Memory B cell (primary cell): Measurements from ENCODE around the gene ISY1.
"Not testable (repeated sequence)": the region's sequence is repeated elsewhere in the genome, so short reads cannot be mapped to it uniquely, and the experiment has no call there.

Experiments
- ATAC-seq: fragments of 150-1000 bp; cut with Tn5 transposase; 2 replicates; pipeline ENCODE4 v1.10.0; 2021; ENCODE audit warnings: low read depth, mild to moderate bottlenecking, moderate library complexity
- DNase-seq, 2 donors: peaks; one replicate each; pipeline ENCODE4 v3.0.0; 2022; ENCODE audit warnings: low spot score in 2 of 2
- H3K27ac Mint-ChIP-seq: one replicate; pipeline ENCODE4 v1.8.0; 2022; ENCODE audit warnings: mild to moderate bottlenecking, moderate library complexity, mixed read lengths
- H3K27me3 Mint-ChIP-seq: one replicate; pipeline ENCODE4 v1.8.0; 2022; ENCODE audit warnings: mixed read lengths
- H3K36me3 Mint-ChIP-seq: one replicate; pipeline ENCODE4 v1.8.0; 2022; ENCODE audit warnings: mild to moderate bottlenecking, mixed read lengths
- H3K4me1 Mint-ChIP-seq: one replicate; pipeline ENCODE4 v1.8.0; 2022; ENCODE audit warnings: mixed read lengths
- H3K4me3 Mint-ChIP-seq: one replicate; pipeline ENCODE4 v1.8.0; 2022; ENCODE audit warnings: mild to moderate bottlenecking, moderate library complexity, mixed read lengths
- H3K9me3 Mint-ChIP-seq: one replicate; pipeline ENCODE4 v1.8.0; 2022; ENCODE audit warnings: mixed read lengths

Gene ISY1

GRCh38 chr3:129141011-129141410 lies 19.9 kb downstream of the ISY1 start:
- not testable (repeated sequence) for H3K4me1 Mint-ChIP-seq, H3K4me3 Mint-ChIP-seq, ATAC-seq, DNase-seq, H3K27ac Mint-ChIP-seq, H3K9me3 Mint-ChIP-seq, H3K27me3 Mint-ChIP-seq
- H3K36me3 Mint-ChIP-seq, result peaks cover 17% of the 10 kb centered on the region

- no peaks in the 10 kb centered on the region for H3K4me1 Mint-ChIP-seq
- H3K4me3 Mint-ChIP-seq, result no peak overlapping the region
- ATAC-seq, result no peak
- no peaks in the 10 kb centered on the region for H3K27me3 Mint-ChIP-seq
- peaks cover 14% of the 10 kb centered on the region for H3K36me3 Mint-ChIP-seq
- no peaks in the 10 kb centered on the region for H3K9me3 Mint-ChIP-seq
- no peak overlapping the region for H3K27ac Mint-ChIP-seq
- no peak for DNase-seq
These were observed 21.0 kb downstream of the ISY1 start for GRCh38 chr3:129139911-129140310.

- DNase-seq, H3K27me3 Mint-ChIP-seq, H3K27ac Mint-ChIP-seq, H3K4me3 Mint-ChIP-seq, ATAC-seq, H3K4me1 Mint-ChIP-seq, H3K9me3 Mint-ChIP-seq: not testable (repeated sequence)
- H3K36me3 Mint-ChIP-seq, result peaks cover 31% of the 10 kb centered on the region
These were observed 24.6 kb downstream of the ISY1 start for GRCh38 chr3:129136275-129136674.

- Mint-ChIP-seq H3K36me3 (peaks cover 41% of the 10 kb centered on the region), H3K4me1 (no peaks in the 10 kb centered on the region), H3K9me3 (no peaks in the 10 kb centered on the region), H3K27me3 (no peaks in the 10 kb centered on the region), H3K4me3 (no peak overlapping the region), H3K27ac (no peak overlapping the region)
- ATAC-seq (no peak), DNase-seq (no peak)
These were observed 28.6 kb downstream of the ISY1 start for GRCh38 chr3:129132097-129132866.

- Mint-ChIP-seq H3K27ac (no peak overlapping the region), H3K4me3 (no peak overlapping the region), H3K36me3 (peaks cover 44% of the 10 kb centered on the region), H3K27me3 (no peaks in the 10 kb centered on the region), H3K9me3 (no peaks in the 10 kb centered on the region), H3K4me1 (no peaks in the 10 kb centered on the region)
- DNase-seq, result no peak
- no peak for ATAC-seq
These were observed 29.3 kb downstream of the ISY1 start for GRCh38 chr3:129131465-129132088.

- Mint-ChIP-seq H3K27me3 (no peaks in the 10 kb centered on the region), H3K4me3 (no peak overlapping the region), H3K9me3 (no peaks in the 10 kb centered on the region), H3K36me3 (peaks cover 44% of the 10 kb centered on the region), H3K4me1 (no peaks in the 10 kb centered on the region), H3K27ac (no peak overlapping the region)
- ATAC-seq, result no peak
- DNase-seq, result no peak
These were observed 30.5 kb downstream of the ISY1 start for GRCh38 chr3:129130291-129130813.

- Mint-ChIP-seq H3K4me1 (no peaks in the 10 kb centered on the region), H3K4me3 (no peak overlapping the region), H3K36me3 (peaks cover 36% of the 10 kb centered on the region), H3K9me3 (no peaks in the 10 kb centered on the region), H3K27me3 (no peaks in the 10 kb centered on the region), H3K27ac (no peak overlapping the region)
- ATAC-seq (no peak), DNase-seq (no peak)
These were observed 32.3 kb downstream of the ISY1 start for GRCh38 chr3:129128357-129129155.

- Mint-ChIP-seq H3K27ac (no peak overlapping the region), H3K4me1 (peaks cover 15% of the 10 kb centered on the region), H3K4me3 (no peak overlapping the region), H3K27me3 (no peaks in the 10 kb centered on the region), H3K36me3 (peaks cover 22% of the 10 kb centered on the region), H3K9me3 (no peaks in the 10 kb centered on the region)
- DNase-seq (no peak), ATAC-seq (no peak)
These were observed 34.1 kb downstream of the ISY1 start for GRCh38 chr3:129126726-129127280.

GRCh38 chr3:129123314-129124060 lies 37.4 kb downstream of the ISY1 start:
- Mint-ChIP-seq H3K4me3 (no peak overlapping the region), H3K36me3 (peaks cover 5% of the 10 kb centered on the region), H3K27ac (peak overlapping the region; percentile 2), H3K9me3 (no peaks in the 10 kb centered on the region), H3K27me3 (no peaks in the 10 kb centered on the region), H3K4me1 (peaks cover 25% of the 10 kb centered on the region)
- ATAC-seq (peak; percentile 25), DNase-seq (peak; percentile 18 to 27)

- Mint-ChIP-seq H3K4me3 (peak overlapping the region; percentile 89), H3K27me3 (no peaks in the 10 kb centered on the region), H3K9me3 (no peaks in the 10 kb centered on the region), H3K27ac (peak overlapping the region; percentile 74), H3K36me3 (peaks cover 8% of the 10 kb centered on the region), H3K4me1 (peaks cover 29% of the 10 kb centered on the region)
- DNase-seq (no peak), ATAC-seq (no peak)
These were observed 38.4 kb downstream of the ISY1 start for GRCh38 chr3:129122412-129123011.

- Mint-ChIP-seq H3K4me1 (peaks cover 29% of the 10 kb centered on the region), H3K9me3 (no peaks in the 10 kb centered on the region), H3K36me3 (peaks cover 5% of the 10 kb centered on the region), H3K27ac (peak within 1 kb of the TSS; percentile 74), H3K27me3 (no peaks in the 10 kb centered on the region), H3K4me3 (peak within 1 kb of the TSS; percentile 89)
- peak; percentile 78 to 89 for DNase-seq
- ATAC-seq, result peak; percentile 59
These were observed 39.0 kb downstream of the ISY1 start, which contains the start of gene RAB43 for GRCh38 chr3:129121792-129122411. RAB43 (minus strand) TSS chr3:129121804; CDS start chr3:129121489, 315 bp downstream.

- Mint-ChIP-seq H3K27me3 (no peaks in the 10 kb centered on the region), H3K4me1 (peaks cover 32% of the 10 kb centered on the region), H3K9me3 (no peaks in the 10 kb centered on the region), H3K27ac (no peak overlapping the region), H3K36me3 (peaks cover 8% of the 10 kb centered on the region), H3K4me3 (peak overlapping the region; percentile 89)
- ATAC-seq, result peak; percentile 5
- DNase-seq, result peak in 1 of 2 donors; percentile 13
These were observed 39.7 kb downstream of the ISY1 start for GRCh38 chr3:129121016-129121791.
